Kidney epithelial cell (primary cell): ENCODE results near the gene PPFIBP2. TPM values are rescaled to one million over a fixed set of nuclear protein-coding genes. Genes with fewer than 3 reads are reported as not detected.

Experiments used
- DNase-seq: peaks from one replicate; pipeline ENCODE4 v3.0.0-alpha.2; 2010; ENCODE audit warnings: low read depth
- H3K27me3 ChIP-seq: 2 replicates; pipeline ENCODE4 v1.6.0; 2011; ENCODE audit warnings: low read length; ENCODE audit not compliant: control insufficient read depth, insufficient read depth
- H3K36me3 ChIP-seq: 2 replicates; pipeline ENCODE4 v1.5.1; 2011; ENCODE audit warnings: low read length; ENCODE audit not compliant: control insufficient read depth, insufficient read depth
- H3K4me3 ChIP-seq: 2 replicates; pipeline ENCODE4 v1.5.1; 2011; ENCODE audit warnings: low read depth, mild to moderate bottlenecking, control low read depth, low read length
- total RNA-seq: library from RNA; depleted of rRNA; stranded (reverse); fragments of >200 nt; gene quantifications from 2 replicates; pipeline ENCODE4 v1.2.3, GENCODE V29; 2015
- TF ChIP-seq, protein P1 (sequence below): IDR thresholded peaks from 2 replicates; pipeline ENCODE4 v1.5.1; 2011; ENCODE audit warnings: mild to moderate bottlenecking, moderate library complexity, low read length, control low read depth, inconsistent platforms; ENCODE audit not compliant: insufficient read depth, poor library complexity, severe bottlenecking

PPFIBP2 gene
- total RNA-seq, 1 donor from 2014 or later = 6.0 TPM

DNA sequence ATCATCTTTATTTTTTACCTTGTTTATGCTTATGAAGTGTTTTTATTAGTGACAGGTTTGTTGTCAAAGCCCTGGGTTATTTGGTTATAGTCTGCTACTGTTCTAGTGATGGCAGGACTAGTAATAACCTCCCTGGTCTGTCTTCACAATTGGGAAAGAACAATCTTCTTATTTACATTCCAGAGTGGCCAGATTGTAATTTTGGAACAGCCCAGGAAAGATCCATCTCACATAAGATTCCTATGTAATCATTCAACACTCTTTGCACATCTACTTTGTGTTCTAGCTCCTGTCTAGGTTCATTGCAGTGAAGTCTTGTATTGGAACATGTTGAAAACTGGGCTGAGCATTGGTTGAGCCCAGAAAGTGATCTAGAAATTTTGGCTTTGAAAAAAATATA is 95.7 kb downstream of the PPFIBP2 start:
- Histone ChIP-seq H3K36me3 (no peaks in the 10 kb centered on the region), H3K27me3 (no peaks in the 10 kb centered on the region), H3K4me3 (no peak overlapping the region)
- DNase-seq = no peak
- TF ChIP-seq, protein P1, sequence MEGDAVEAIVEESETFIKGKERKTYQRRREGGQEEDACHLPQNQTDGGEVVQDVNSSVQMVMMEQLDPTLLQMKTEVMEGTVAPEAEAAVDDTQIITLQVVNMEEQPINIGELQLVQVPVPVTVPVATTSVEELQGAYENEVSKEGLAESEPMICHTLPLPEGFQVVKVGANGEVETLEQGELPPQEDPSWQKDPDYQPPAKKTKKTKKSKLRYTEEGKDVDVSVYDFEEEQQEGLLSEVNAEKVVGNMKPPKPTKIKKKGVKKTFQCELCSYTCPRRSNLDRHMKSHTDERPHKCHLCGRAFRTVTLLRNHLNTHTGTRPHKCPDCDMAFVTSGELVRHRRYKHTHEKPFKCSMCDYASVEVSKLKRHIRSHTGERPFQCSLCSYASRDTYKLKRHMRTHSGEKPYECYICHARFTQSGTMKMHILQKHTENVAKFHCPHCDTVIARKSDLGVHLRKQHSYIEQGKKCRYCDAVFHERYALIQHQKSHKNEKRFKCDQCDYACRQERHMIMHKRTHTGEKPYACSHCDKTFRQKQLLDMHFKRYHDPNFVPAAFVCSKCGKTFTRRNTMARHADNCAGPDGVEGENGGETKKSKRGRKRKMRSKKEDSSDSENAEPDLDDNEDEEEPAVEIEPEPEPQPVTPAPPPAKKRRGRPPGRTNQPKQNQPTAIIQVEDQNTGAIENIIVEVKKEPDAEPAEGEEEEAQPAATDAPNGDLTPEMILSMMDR = no peak

DNA sequence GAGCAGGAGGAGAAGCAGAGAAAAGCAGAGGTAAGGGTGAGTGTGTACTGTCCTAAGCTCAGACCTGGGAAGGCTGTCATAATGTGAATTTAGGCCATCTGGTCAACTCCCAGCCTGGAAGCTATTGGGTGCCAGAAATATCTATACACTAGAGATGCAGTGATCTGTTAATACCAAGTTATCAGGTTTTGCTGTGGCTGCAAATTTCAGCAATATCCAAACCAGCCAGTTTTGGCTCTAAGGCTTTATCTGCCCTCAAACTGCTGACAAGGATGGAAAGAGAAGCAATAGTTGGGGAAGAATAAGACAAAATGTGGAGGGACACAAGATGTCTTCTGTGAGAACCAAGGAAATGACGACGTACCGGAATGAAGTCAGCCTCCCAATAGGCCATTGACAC is 96.6 kb downstream of the PPFIBP2 start:
- no peak for DNase-seq
- TF ChIP-seq, protein P1 = no peak
- no peaks in the 10 kb centered on the region for H3K36me3 ChIP-seq

DNA sequence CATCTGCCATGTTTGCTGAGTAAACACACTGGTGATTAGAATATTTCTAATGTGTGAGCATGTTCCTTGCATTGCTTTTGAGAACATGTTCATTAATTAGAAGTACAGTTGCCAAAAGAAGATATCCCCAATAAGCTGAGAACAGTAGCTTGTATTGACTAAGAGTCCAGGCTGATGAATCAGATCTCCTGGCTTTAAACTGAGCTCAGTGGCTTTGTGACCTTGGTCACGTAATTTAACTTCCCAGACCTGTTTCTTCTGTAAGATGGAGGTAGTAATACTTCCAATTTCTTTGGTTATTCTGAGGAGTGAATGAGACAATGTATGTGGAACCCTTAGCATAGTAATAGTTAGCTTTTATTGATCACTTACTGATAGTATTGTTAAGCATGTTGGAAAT is 97.6 kb downstream of the PPFIBP2 start:
- TF ChIP-seq, protein P1 = no peak
- H3K36me3 ChIP-seq = no peaks in the 10 kb centered on the region
- DNase-seq = no peak
- no peaks in the 10 kb centered on the region for H3K27me3 ChIP-seq
- no peak overlapping the region for H3K4me3 ChIP-seq

More for the DNA sequence above, 96.6 kb downstream of the PPFIBP2 start:
- Histone ChIP-seq H3K27me3 (no peaks in the 10 kb centered on the region), H3K4me3 (no peak overlapping the region)

DNA sequence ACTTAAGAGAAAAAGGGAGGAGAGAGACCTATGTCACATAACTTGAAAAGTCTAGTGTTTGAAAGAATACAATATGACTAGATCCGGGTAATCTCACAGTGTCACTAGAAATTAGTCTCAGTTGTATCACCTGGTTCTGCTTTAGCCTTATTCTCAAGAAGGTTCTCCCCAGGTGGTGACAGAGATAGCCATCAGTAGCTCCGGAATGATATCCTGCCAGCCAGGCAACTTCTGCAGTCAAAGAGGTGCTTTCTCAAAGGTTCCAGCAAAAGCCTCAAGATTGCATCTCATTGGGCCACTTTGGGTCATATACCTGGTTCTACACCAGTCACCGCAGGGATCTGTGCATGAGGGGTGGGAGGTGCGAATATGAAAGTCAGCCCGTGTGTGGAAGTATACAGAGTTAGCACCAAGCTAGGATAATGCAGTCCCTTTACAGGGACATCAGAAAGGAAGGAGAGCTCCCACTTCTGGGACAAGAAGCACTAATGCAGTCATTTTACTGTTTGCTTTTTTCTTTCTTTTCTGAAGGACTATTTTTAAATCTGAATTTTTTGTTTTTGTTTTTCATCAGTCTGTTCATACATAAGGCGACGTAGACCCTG is 98.4 kb downstream of the PPFIBP2 start:
- Histone ChIP-seq H3K36me3 (no peaks in the 10 kb centered on the region), H3K4me3 (no peak overlapping the region), H3K27me3 (no peaks in the 10 kb centered on the region)
- no peak for DNase-seq
- TF ChIP-seq, protein P1 = no peak

DNA sequence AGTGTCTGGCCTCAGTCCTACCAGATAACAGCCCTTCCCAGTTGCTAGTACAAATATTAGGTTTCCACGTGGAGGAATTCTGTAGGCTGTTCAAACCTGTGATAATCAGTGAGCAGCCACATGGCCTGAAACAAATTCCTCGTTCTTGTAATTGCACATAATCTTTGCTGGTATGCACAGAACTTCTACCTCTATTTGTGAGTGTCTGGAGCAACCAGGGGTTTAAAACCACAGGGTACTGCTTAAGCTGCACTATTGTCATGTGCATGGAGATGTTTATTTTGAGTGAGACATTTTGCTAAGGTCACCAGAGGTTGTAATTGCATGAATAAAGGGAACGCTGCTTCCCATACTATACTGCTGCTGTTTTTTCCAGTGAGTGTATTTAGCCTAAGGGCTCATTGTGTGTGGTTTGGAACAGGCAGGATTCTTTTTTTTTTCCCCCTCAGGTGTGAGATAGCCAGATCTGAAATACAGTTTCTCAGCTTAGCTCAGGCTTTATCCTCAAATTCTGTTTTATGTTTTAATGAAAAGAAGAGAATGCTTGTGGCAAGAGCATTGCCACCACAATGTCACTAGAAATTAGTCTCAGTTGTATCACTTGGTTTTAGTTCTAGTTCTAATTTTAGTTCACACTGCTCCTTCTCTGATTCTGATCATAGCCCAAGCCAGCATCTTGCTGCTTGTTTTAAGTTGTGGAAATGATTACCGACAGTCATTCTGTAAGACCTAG is 99.0 kb downstream of the PPFIBP2 start:
- TF ChIP-seq, protein P1 = no peak
- H3K36me3 ChIP-seq = no peaks in the 10 kb centered on the region
- no peak overlapping the region for H3K4me3 ChIP-seq
- H3K27me3 ChIP-seq = no peaks in the 10 kb centered on the region
- DNase-seq = peak; percentile 26

DNA sequence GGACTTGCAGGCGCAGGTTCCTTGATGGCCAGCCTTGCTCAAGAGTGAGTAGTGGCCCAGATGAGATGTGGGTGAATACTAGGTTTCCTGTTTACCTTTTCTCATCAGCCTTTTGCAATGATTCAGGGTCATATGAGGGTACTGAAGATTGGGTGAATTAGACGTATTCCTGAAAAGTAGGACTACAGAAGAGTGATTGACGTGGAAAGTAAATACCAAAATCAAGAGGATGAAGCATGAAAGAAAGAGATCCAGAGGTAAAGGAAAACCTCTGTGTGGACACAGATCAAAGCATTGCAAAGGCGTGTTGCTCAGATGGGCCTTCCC is 99.6 kb downstream of the PPFIBP2 start:
- H3K27me3 ChIP-seq = no peaks in the 10 kb centered on the region
- TF ChIP-seq, protein P1 = no peak
- H3K4me3 ChIP-seq = no peak overlapping the region
- DNase-seq = no peak
- no peaks in the 10 kb centered on the region for H3K36me3 ChIP-seq
